Coronary artery (tissue), 2 donors: ENCODE results near the gene APH1B.
A peak's percentile ranks its signal among the peaks of the same experiment; 100 is the strongest.

ENCODE experiments used
- DNase-seq: peaks from one replicate; pipeline ENCODE4 v3.0.0-alpha.2; 2017; ENCODE audit warnings: low spot score
- H3K27ac ChIP-seq, 2 donors: fragments of 200-600 bp; sonication (generic); one replicate each; pipeline ENCODE4 v1.5.1; 2016 to 2019
- H3K4me3 ChIP-seq: fragments of 200-600 bp; sonication (generic); 2 replicates; pipeline ENCODE4 v1.5.1; 2016; ENCODE audit warnings: mild to moderate bottlenecking, moderate library complexity
- TF ChIP-seq, protein P1 (sequence below): fragments of 200-600 bp; sonication (generic); IDR thresholded peaks from one replicate; pipeline ENCODE4 v1.5.1; 2019; ENCODE audit warnings: antibody characterized with exemption

The APH1B gene

DNA sequence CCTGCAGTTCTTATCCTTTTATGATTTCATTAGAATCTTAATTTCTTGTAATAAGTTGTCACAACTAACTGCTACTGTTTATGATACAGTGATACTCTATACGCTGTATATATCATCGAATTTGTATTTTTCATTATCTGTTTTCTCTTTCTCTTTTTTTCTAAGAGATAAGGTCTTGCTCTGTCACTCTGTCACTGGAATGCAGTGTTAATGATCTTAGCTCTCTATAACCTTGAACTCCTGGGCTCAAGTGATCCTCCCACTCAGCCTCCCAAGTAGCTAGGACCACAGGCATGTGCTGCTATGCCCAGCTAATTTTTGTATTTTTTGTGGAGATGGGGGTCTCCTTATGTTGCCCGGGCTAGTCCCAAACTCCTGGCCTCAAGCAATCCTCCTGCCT lies 14.8 kb downstream of the APH1B start:
- DNase-seq = no peak
- TF ChIP-seq, protein P1, sequence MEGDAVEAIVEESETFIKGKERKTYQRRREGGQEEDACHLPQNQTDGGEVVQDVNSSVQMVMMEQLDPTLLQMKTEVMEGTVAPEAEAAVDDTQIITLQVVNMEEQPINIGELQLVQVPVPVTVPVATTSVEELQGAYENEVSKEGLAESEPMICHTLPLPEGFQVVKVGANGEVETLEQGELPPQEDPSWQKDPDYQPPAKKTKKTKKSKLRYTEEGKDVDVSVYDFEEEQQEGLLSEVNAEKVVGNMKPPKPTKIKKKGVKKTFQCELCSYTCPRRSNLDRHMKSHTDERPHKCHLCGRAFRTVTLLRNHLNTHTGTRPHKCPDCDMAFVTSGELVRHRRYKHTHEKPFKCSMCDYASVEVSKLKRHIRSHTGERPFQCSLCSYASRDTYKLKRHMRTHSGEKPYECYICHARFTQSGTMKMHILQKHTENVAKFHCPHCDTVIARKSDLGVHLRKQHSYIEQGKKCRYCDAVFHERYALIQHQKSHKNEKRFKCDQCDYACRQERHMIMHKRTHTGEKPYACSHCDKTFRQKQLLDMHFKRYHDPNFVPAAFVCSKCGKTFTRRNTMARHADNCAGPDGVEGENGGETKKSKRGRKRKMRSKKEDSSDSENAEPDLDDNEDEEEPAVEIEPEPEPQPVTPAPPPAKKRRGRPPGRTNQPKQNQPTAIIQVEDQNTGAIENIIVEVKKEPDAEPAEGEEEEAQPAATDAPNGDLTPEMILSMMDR = no peak
- peak overlapping the region; percentile 46 to 78 for H3K27ac ChIP-seq
- no peak overlapping the region for H3K4me3 ChIP-seq

DNA sequence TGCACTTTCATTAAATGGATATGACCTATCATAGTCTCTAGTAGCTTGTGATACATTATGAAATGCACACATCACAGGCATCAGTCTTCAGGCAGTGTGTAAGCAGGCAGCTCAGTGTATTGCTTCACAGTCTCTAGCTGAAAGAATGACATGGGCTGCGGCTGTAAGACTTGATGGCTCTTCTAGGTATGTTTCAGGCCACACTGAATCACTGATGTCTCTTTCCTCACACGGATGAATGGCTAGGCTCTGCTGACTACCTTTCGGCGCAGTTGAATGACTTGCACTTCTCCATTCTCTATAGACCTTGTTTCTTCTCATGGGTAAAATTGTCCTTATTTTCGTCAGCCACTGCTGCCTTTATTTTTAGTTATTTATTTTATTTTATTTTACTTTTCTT lies 15.4 kb downstream of the APH1B start:
- Histone ChIP-seq H3K4me3 (no peak overlapping the region), H3K27ac (peak overlapping the region in 1 of 2 donors; percentile 78)
- DNase-seq = no peak
- TF ChIP-seq, protein P1 = no peak

DNA sequence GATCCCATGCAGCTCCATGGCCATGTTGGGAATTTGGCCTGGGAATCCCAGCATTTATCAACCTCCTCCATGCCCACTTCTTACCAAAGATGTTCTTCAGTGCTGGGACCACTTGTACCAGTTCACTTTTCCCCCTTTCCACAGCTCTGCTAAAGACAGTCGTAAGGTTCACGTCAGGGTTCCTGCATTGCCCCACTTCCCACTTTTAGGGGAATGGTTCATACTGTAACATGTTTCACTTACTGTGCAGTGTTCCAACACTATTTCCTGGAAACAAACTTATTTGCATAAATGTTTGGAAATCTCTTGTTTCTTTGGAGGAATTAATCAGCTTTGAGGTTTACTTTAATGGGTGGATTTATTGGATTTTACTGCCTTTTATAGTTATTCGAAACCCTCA lies 17.0 kb downstream of the APH1B start:
- Histone ChIP-seq H3K4me3 (no peak overlapping the region), H3K27ac (no peak overlapping the region)
- DNase-seq = no peak
- TF ChIP-seq, protein P1 = no peak

DNA sequence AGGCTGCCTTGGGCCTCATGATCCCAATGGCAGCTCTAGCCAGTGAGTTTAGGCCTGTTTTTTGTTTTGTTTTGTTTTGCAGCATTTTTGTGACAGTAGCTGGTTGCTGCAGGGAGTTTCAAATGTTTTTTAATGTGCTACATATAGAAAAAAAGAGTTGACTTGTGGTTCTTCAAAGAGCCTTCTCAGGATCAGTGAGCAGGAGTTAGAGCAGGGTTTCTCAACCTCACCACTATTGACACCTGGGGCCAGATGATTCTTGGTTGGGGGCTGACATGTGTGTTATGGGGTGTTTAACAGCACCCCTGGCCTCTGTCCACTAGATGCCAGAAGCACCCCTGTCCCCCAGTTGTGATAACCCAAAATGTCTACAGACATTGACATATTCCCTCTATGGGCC lies 17.9 kb downstream of the APH1B start:
- TF ChIP-seq, protein P1 = no peak
- no peak for DNase-seq
- Histone ChIP-seq H3K4me3 (no peak overlapping the region), H3K27ac (no peak overlapping the region)

DNA sequence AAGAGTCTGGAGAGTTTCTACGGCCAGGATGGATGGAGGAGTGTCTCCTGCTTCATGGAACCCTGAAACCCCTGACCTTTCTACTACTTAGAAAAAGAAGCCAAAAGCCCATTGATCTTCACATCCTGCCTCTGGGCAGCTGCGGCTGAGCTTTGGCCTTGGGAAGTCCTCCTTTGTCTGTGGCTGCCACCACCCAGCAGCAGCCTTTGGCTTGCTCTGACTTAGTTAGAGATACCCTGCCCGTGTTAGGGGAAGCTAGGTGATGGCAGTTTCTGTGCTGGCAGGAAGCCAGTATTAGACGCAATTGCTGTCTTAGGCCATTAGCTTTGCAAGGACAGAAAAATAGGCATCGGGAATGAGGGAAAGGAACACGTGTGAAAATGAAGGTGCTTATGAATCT lies 18.8 kb downstream of the APH1B start:
- H3K27ac ChIP-seq = no peak overlapping the region
- DNase-seq = no peak
- H3K4me3 ChIP-seq = no peak overlapping the region
- TF ChIP-seq, protein P1 = no peak

DNA sequence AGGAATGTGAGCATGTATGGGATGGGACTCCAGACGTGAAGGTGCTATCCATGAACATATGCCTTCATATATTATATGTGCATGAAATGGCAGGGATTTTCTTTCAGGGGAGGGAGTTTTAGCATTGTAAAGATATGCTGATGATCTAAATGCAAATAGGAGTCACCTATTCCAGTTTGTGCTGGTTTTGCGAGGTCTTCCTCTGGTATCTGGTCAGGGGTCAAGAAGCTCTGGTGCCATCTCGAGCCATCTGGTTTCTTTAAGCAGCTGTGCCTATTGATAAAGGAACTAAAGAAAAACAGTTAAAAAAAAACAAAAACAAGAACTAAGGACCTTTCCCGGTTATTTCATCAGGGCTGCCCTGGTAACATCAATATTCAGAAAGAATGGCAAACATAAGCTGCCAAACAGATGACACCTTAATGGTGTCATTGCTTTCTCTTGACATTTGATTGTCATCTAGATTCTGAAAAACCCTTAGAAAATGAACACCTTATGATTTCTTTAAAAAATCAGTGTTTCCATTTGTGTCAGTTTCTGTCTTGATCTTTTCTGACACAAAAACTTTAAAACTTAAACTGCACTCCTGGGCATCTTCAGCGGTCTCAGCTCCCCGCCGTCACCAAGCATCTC lies 22.7 kb downstream of the APH1B start:
- DNase-seq = no peak
- no peak overlapping the region for H3K27ac ChIP-seq
- TF ChIP-seq, protein P1 = no peak
- H3K4me3 ChIP-seq = no peak overlapping the region

DNA sequence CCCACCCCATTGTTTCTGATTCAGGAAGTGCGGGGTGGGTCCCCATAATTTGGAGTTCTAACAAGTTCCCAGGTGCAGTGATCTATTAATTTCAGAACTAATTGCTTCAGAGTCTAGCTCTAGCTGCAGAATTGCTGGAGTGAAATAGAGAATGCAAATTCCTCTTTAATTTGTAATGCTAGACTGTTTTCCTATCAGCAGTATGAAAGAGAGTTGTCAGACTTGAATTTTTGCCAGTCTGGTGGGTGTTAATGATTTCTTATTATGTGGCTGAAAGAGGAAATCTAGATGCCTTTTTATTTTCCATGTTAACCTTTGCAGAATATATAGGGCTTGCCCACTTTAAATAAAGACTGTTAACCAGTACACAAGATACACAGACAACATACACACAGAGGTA lies 23.7 kb downstream of the APH1B start:
- DNase-seq = no peak
- Histone ChIP-seq H3K27ac (no peak overlapping the region), H3K4me3 (no peak overlapping the region)
- TF ChIP-seq, protein P1 = no peak
